Esophagus (tissue), 2 donors: ENCODE data around the gene P2RX7. TPM values are rescaled to one million over a fixed set of nuclear protein-coding genes. Genes with fewer than 3 reads are reported as not detected.
"Not testable (repeated sequence)": the region's sequence is repeated elsewhere in the genome, so short reads cannot be mapped to it uniquely, and the experiment has no call there.

Experiments used
- H3K27ac ChIP-seq, 2 donors: one replicate each; pipeline ENCODE4 v1.5.1; 2013; ENCODE audit warnings: low read depth in 2 of 2, mild to moderate bottlenecking in 2 of 2, inconsistent platforms in 1 of 2, low read length in 1 of 2, moderate library complexity in 1 of 2
- H3K27me3 ChIP-seq, 2 donors: one replicate each; pipeline ENCODE4 v1.6.1; 2013; ENCODE audit warnings: low read length in 2 of 2, control low read depth in 1 of 2, mild to moderate bottlenecking in 1 of 2; ENCODE audit not compliant: insufficient read depth in 2 of 2, control insufficient read depth in 1 of 2
- H3K36me3 ChIP-seq, 2 donors: one replicate each; pipeline ENCODE4 v1.6.1; 2013; ENCODE audit warnings: low read length in 1 of 2; ENCODE audit not compliant: control insufficient read depth in 2 of 2, insufficient read depth in 2 of 2
- H3K4me1 ChIP-seq, 2 donors: one replicate each; pipeline ENCODE4 v1.6.1; 2013; ENCODE audit warnings: low read length in 1 of 2; ENCODE audit not compliant: control insufficient read depth in 2 of 2, insufficient read depth in 2 of 2
- H3K4me3 ChIP-seq, 2 donors: one replicate each; pipeline ENCODE4 v1.5.1; 2013; ENCODE audit warnings: low read length in 2 of 2, mild to moderate bottlenecking in 2 of 2, low read depth in 1 of 2, moderate library complexity in 1 of 2
- H3K9me3 ChIP-seq, 2 donors: one replicate each; pipeline ENCODE4 v1.6.1; 2013; ENCODE audit warnings: mild to moderate bottlenecking in 2 of 2, low read depth in 1 of 2, low read length in 1 of 2, moderate library complexity in 1 of 2; ENCODE audit not compliant: control insufficient read depth in 2 of 2, insufficient read depth in 1 of 2
- WGBS, 2 donors: extraction: QIAGEN DNeasy Blood & Tissue Kit; methylation state at CpG; one replicate each; pipeline ENCODE4 v1.1.7; 2013; 5-methylcytosine and 5-hydroxymethylcytosine counted together
- polyA plus RNA-seq, 2 donors: library from polyadenylated mRNA; stranded (reverse); fragments of 200-250 nt; gene quantifications; one replicate each; pipeline ENCODE4 v1.2.3, GENCODE V29; 2013
- donor health status: healthy with polysubstance abuse.
- donor health status: Bipolar disorder and iron deficiency.

The P2RX7 gene
- polyA plus RNA-seq, 2 donors = 1.2 to 2.5 TPM

- H3K4me1 ChIP-seq = no peaks in the 10 kb centered on the region
- no peaks in the 10 kb centered on the region for H3K27me3 ChIP-seq
- H3K4me3 ChIP-seq = no peak overlapping the region
- H3K36me3 ChIP-seq = no peaks in the 10 kb centered on the region
- H3K9me3 ChIP-seq = no peaks in the 10 kb centered on the region
- H3K27ac ChIP-seq = no peak overlapping the region
- 34 to 47% methylated on average over 2 of the region's 2 CpGs for WGBS, 2 donors
Measured at GRCh38 chr12:121190523-121191031, 57.9 kb downstream of the P2RX7 start.

DNA sequence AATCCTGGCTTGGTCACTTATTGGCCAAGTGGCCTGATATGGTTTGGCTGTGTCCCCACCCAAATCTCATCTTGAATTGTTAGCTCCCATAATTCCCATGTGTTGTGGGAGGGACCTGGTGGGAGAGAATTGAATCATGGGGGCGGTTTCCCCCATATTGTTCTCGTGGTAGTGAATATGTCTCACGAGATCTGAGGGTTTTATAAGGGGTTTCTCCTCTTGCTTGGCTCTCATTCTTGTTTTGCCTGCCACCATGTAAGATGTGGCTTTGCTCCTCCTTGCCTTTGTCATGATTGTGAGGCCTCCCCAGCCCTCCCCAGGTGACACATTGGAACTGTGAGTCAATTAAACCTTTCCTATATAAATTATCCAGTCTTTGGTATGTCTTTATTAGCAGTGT is 58.5 kb downstream of the P2RX7 start:
- no peaks in the 10 kb centered on the region for H3K36me3 ChIP-seq
- no peaks in the 10 kb centered on the region for H3K4me1 ChIP-seq
- 74 to 91% methylated on average over 3 of the region's 3 CpGs for WGBS, 2 donors
- no peak overlapping the region for H3K4me3 ChIP-seq
- no peaks in the 10 kb centered on the region for H3K27me3 ChIP-seq
- H3K27ac ChIP-seq = no peak overlapping the region
- no peaks in the 10 kb centered on the region for H3K9me3 ChIP-seq

DNA sequence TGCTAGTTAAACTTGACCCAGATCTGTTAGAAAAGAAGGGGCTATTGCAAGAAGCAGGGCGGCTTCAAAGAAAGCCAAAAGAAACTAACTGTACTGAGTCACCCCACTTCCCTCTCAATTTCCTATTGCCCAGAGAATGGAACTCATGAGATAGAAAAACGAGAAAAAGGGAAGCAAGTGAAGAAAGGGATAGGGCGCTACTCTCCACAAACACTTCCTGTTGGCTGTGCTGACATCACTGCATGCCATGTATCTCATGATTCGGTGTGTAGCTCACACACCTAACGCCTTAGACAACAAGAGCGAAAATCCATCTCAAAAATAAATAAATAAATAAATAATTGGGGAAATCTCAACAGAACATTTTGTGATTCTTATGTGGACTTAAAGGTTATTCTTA is 64.2 kb downstream of the P2RX7 start:
- Histone ChIP-seq H3K9me3 (no peaks in the 10 kb centered on the region), H3K4me3 (no peak overlapping the region), H3K27me3 (no peaks in the 10 kb centered on the region), H3K27ac (no peak overlapping the region), H3K36me3 (no peaks in the 10 kb centered on the region), H3K4me1 (no peaks in the 10 kb centered on the region)
- 70 to 72% methylated on average over 6 of the region's 6 CpGs for whole genome bisulfite sequencing, 2 donors

DNA sequence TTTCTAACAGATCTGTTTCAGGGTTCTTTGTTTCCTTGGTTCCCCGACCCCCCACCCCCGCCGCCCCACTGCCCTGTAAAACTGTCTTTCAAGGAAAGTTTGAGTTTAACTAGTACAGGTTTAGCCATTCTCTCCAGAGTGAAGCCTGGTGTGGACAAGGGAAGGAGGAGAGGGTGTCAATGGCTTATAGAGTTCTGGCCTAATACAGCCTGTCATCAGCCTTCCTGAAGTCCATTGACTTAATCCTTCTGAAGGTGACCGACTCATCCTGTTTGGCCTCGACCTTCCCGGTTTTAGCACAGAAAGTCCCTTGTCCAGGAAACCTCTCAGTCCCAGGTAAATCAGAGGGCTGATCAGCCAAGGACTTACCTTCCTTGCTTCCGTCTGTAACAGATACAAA is 66.3 kb downstream of the P2RX7 start:
- H3K36me3 ChIP-seq = no peaks in the 10 kb centered on the region
- no peak overlapping the region for H3K27ac ChIP-seq
- no peaks in the 10 kb centered on the region for H3K9me3 ChIP-seq
- no peaks in the 10 kb centered on the region for H3K27me3 ChIP-seq
- no peak overlapping the region for H3K4me3 ChIP-seq
- no peaks in the 10 kb centered on the region for H3K4me1 ChIP-seq
- WGBS, 2 donors = 82 to 83% methylated on average over 7 of the region's 7 CpGs

DNA sequence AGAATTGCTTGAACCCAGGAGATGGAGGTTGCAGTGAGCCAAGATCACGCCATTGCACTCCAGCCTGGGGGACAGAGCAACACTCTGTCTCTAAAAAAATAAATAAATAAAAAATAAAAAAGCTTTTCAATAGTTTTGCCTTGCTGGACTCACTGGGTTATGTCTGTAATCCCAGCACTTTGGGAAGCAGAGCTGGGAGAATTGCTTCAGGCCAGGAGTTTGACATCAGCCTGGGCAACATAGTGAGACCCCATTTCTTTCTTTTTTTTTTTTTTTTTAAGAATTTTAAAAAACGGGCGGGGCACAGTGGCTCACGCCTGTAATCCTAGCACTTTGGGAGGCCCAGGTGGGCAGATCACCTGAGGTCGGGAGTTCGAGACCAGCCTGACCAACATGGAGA is 68.5 kb downstream of the P2RX7 start:
- H3K4me1 ChIP-seq, H3K36me3 ChIP-seq, H3K4me3 ChIP-seq, H3K9me3 ChIP-seq, H3K27ac ChIP-seq, H3K27me3 ChIP-seq: not testable (repeated sequence)
- 95% methylated on average over 6 of the region's 6 CpGs for WGBS, 2 donors

- Histone ChIP-seq H3K36me3 (no peaks in the 10 kb centered on the region), H3K9me3 (no peaks in the 10 kb centered on the region), H3K27me3 (no peaks in the 10 kb centered on the region), H3K4me3 (no peak overlapping the region), H3K27ac (no peak overlapping the region), H3K4me1 (no peaks in the 10 kb centered on the region)
- 52 to 63% methylated on average over 14 of the region's 14 CpGs for WGBS, 2 donors
Measured at GRCh38 chr12:121202407-121203355, 70.0 kb downstream of the P2RX7 start.

GRCh38 chr12:121203482-121203881 is 70.8 kb downstream of the P2RX7 start:
- H3K9me3 ChIP-seq = no peaks in the 10 kb centered on the region
- no peaks in the 10 kb centered on the region for H3K4me1 ChIP-seq
- H3K27ac ChIP-seq = no peak overlapping the region
- no peak overlapping the region for H3K4me3 ChIP-seq
- WGBS, 2 donors = 72 to 79% methylated on average over 11 of the region's 11 CpGs
- H3K27me3 ChIP-seq = no peaks in the 10 kb centered on the region
- no peaks in the 10 kb centered on the region for H3K36me3 ChIP-seq

- Histone ChIP-seq H3K4me1 (no peaks in the 10 kb centered on the region), H3K36me3 (no peaks in the 10 kb centered on the region), H3K4me3 (no peak overlapping the region), H3K9me3 (no peaks in the 10 kb centered on the region), H3K27me3 (no peaks in the 10 kb centered on the region), H3K27ac (no peak overlapping the region)
- WGBS, 2 donors = 72 to 77% methylated on average over 7 of the region's 7 CpGs
Measured at GRCh38 chr12:121205491-121205890, 72.8 kb downstream of the P2RX7 start.

GRCh38 chr12:121208571-121208970 is 75.9 kb downstream of the P2RX7 start:
- WGBS, 2 donors = 89 to 94% methylated on average over 10 of the region's 10 CpGs
- not testable (repeated sequence) for H3K27ac ChIP-seq, H3K4me3 ChIP-seq

GRCh38 chr12:121209221-121209620 is 76.5 kb downstream of the P2RX7 start:
- WGBS, 2 donors = 93 to 96% methylated on average over 15 of the region's 15 CpGs
- Histone ChIP-seq H3K27ac (peak overlapping the region in 1 of 2 donors; percentile 11), H3K27me3 (no peaks in the 10 kb centered on the region), H3K9me3 (no peaks in the 10 kb centered on the region), H3K4me3 (no peak overlapping the region), H3K36me3 (no peaks in the 10 kb centered on the region), H3K4me1 (no peaks in the 10 kb centered on the region)

More at GRCh38 chr12:121208571-121208970, 75.9 kb downstream of the P2RX7 start:
- not testable (repeated sequence) for H3K27me3 ChIP-seq, H3K4me1 ChIP-seq, H3K9me3 ChIP-seq, H3K36me3 ChIP-seq
